ENCODE results near the gene PIP4K2A. TPM values are rescaled to one million over a fixed set of nuclear protein-coding genes. Genes with fewer than 3 reads are reported as not detected.

Gene PIP4K2A
- total RNA-seq, 1 experiment from 2014 or later: 17.4 TPM

DNA sequence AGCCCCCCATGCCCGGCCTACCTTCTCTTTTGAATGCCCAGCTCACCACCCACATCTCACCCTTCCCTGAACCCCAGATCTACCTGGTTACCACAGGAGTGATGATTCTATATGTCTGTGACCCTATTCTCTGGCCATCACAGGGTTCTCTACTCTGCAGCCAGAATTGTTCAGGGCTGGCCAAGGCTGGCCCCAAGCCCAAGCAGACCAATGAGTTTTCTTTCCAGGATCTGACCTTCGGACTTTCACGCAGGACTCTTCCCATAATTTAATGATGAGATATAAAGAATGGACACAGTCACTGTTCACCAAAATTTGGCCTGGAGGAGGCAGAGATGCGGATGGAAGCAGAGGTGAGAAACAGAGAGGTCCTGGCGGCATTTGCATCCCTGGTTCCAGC lies 72.6 kb downstream of the PIP4K2A start:
- no peaks in the 10 kb centered on the region for H3K9me3 ChIP-seq
- H3K4me3 ChIP-seq: no peak overlapping the region
- no peaks in the 10 kb centered on the region for H3K27me3 ChIP-seq
- no peaks in the 10 kb centered on the region for H3K36me3 ChIP-seq
- DNase-seq: no peak

DNA sequence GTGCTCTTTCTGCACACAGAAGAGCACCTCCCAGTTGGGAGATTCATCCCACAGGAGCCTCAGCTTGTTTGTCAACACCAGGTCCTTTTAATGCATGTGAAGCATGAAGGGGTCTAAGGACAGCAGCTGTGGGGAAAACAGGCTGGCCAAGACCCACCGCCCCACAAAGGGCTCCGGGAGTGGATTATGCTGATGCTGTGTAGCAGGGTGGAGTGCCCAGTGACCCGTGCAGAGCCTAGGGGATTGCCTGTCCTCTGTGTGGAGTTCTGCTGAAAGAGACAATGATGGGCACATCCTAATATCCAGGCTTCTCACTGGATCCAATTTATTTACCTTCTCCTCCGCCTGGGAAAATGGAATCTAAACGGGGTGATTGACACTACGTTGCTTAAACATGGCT lies 74.0 kb downstream of the PIP4K2A start:
- no peak for DNase-seq
- no peaks in the 10 kb centered on the region for H3K27me3 ChIP-seq
- no peaks in the 10 kb centered on the region for H3K9me3 ChIP-seq
- H3K36me3 ChIP-seq: no peaks in the 10 kb centered on the region
- no peak overlapping the region for H3K4me3 ChIP-seq

DNA sequence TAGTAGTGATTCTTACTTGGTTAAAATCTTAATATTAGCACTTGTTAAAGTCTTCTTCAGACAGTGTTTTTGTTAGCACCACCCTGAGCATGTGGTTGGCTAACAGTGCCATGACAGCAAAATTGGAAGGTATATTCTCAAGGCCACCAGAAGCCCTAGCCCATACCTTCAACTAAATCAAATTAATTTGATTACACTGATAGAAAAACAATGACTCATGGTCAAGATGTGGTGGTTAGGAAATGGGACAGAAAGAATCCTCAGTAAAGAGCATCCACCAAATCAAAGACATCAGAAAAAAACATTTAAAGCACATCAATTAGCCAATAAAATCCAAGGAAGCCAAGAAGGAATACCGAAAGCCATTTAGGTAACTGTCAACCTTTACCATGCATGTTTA lies 75.5 kb downstream of the PIP4K2A start:
- no peak for DNase-seq
- Histone ChIP-seq H3K9me3 (no peaks in the 10 kb centered on the region), H3K36me3 (no peaks in the 10 kb centered on the region), H3K4me3 (no peak overlapping the region), H3K27me3 (no peaks in the 10 kb centered on the region)

DNA sequence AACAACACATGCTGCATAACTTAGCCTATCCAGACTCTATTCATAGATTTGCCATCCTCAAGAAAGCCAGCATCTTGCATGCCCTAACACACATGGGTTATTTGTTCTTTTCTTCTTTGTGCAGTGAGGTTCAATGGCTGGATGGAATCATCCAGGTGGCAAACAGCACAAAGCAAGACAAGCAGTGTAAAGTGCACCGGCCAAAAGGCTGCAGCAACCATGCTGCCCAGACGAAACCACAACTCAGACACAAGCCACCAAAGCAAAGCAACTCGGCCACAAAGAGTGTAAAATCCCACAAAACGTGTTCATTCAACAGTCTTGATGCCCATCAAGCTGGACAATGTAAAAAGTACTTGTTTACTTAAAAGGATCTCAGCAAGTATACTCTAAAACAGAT lies 76.9 kb downstream of the PIP4K2A start:
- DNase-seq: no peak
- Histone ChIP-seq H3K4me3 (no peak overlapping the region), H3K27me3 (no peaks in the 10 kb centered on the region), H3K9me3 (no peaks in the 10 kb centered on the region), H3K36me3 (no peaks in the 10 kb centered on the region)

DNA sequence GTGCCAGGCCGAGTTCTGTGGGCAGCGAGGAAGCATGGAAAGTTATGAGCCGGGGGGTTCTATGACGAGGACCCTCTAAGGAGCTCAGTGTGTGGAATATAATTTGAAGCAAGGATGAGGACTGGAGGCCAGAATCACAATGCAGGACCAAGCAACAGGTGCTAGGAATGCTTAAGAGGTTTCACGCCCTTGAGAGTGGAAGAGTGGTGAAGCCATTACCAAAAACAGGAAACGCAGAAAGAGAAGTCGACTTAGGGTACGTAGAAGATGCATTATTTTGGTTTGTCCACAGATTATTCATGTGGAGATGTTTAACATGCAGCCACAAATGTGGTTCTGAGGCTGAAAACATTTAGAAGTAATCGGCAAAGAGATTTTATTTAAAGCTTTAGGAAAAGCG lies 78.7 kb downstream of the PIP4K2A start:
- no peak for DNase-seq
- no peaks in the 10 kb centered on the region for H3K27me3 ChIP-seq
- H3K36me3 ChIP-seq: no peaks in the 10 kb centered on the region
- no peak overlapping the region for H3K4me3 ChIP-seq
- H3K9me3 ChIP-seq: no peaks in the 10 kb centered on the region

DNA sequence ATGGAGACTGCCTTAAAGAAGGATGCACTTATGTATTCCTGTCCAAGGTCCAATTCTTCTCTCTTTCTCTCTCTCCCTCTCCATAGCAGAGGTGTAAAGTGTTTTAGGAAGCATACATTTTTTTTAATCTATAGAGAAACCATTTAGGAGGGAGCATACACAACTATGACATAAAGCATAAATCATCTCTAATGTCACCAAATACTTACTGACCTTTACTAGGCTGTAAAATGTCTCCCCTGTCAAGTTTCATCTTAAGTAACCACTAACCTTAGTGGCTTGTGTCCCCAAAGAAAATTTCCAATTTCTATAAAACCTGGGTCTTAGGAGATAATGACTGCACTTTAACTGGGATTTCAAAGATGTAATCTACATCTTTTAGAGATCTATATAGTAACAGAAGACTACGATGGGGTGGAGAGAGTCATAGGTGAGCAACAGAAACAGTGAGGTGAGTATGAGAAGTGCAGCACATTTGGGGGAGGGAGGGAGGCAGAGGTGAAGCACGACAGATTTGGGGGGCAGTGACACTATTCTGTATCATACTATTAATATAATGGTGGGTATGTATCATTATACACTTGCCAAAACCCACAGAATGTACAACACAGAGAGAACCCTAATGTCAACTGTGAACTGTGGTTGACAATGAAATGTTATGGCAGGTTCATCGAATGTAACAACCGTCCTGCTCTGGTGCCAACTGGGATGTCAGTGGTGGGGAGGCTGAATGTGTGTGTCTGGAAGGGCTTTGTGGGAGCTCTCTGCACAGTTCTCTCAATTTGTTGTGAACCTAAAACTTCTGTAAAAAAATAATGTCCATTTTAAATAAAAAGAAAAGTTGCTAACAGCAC lies 79.5 kb downstream of the PIP4K2A start:
- no peaks in the 10 kb centered on the region for H3K27me3 ChIP-seq
- no peaks in the 10 kb centered on the region for H3K9me3 ChIP-seq
- no peaks in the 10 kb centered on the region for H3K36me3 ChIP-seq
- no peak overlapping the region for H3K4me3 ChIP-seq
- DNase-seq: no peak

DNA sequence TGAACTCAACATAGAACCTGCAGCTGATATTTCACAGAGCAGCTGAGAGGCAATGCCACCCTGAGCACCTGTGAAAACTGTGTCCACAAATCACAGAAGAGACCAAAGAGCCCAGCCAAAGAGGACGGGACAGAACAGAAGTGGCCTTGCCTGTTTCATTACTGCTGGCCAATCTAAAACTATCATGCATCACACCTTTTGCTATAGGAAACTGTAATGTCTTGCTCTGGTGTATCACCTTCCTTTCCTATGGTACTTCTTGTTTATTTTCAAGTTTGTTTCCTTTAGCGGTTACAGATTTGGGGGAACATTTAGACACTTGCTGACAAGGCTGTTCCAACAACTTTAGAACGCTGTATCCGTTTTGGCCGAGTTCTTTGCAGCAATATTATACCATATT lies 80.3 kb downstream of the PIP4K2A start:
- Histone ChIP-seq H3K27me3 (no peaks in the 10 kb centered on the region), H3K4me3 (no peak overlapping the region), H3K9me3 (no peaks in the 10 kb centered on the region), H3K36me3 (no peaks in the 10 kb centered on the region)
- DNase-seq: no peak

DNA sequence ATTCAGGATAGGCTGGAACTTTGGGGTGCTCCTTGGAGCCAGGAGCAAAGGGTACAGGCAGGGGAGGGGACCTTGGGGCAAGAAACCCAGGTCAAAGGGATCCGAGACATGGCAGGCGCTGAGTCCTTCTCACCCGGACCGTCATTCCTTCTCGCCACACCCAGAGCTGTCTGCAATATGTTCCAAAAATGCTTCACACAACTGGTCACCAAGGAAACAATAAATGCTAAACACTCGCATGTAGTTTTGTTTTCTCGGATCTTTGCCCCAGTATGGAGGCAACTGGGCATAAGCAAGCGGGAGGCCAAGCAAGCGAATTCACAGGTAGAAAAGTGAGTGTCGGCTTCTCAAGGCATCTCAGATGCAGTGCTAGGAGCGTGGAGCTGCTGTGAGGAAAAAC lies 80.8 kb downstream of the PIP4K2A start:
- Histone ChIP-seq H3K36me3 (no peaks in the 10 kb centered on the region), H3K27me3 (no peaks in the 10 kb centered on the region), H3K4me3 (no peak overlapping the region), H3K9me3 (no peaks in the 10 kb centered on the region)
- DNase-seq: no peak

DNA sequence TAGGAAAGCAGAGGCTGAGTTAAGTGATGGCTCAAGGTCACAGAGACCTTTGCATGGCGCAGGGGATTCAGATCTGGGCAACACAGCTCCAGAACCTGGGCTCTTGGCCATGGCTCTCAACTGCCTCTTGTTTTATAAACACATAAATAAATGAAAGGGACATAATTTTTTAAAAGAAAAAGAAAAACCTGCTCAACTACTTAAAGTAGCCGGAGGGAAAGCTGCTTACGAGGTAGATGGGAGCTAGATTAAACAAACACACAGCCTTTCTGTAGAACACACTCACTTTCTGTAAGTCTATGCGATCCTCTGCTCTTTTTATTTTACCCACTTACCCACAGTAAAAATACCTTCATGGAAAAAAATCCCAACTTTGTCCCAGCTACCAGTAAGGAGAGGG lies 81.3 kb downstream of the PIP4K2A start:
- no peak for DNase-seq
- Histone ChIP-seq H3K9me3 (no peaks in the 10 kb centered on the region), H3K27me3 (no peaks in the 10 kb centered on the region), H3K4me3 (no peak overlapping the region), H3K36me3 (no peaks in the 10 kb centered on the region)

DNA sequence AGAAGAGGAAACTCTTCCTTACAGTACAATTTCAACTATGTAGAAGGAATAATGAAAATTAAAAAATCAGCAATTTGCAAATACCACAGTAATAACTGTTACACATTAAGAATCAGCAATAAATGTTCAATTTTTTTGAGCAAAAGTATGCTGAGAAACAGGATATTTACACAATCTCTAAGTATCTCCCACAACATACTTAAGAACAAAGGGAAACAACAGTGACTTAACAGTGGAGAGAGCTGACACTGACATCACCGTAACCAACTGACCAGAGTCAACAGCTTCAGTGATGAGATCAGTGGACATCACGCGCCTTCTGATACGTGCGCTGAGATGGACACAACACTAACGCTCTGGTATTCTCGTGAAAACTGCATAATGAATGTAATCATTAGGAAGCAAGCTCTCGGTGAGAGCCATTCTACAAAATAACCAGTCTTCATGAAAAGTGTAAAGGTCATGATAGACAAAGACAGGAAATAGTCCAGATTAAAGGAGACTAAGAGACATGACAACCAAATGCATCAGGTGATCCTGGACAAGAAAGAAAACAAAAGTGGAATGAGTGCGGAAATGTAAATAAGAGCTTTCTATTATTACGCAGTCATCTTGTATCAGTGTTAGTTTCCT lies 82.6 kb downstream of the PIP4K2A start:
- Histone ChIP-seq H3K9me3 (no peaks in the 10 kb centered on the region), H3K4me3 (no peak overlapping the region)
- DNase-seq: no peak

DNA sequence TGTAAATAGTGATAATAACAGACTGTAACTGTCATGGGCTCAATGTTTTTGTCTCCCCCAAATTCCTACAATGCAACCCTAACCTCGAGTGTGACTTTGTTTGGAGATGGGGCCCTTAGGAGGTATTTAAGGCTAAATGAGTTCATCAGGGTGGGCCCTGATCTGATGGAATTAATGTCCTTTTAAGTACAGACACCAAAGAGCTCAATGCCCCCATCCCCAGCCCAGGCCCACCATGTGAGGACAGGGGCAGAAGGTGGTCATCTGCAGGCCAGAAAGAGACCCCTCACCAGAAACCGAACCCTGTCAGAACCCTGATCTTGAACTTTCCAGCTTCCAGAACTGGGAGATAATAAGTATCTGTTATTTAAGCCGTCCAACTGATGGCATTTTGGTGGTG lies 83.2 kb downstream of the PIP4K2A start:
- H3K9me3 ChIP-seq: no peaks in the 10 kb centered on the region
- DNase-seq: no peak
- no peaks in the 10 kb centered on the region for H3K36me3 ChIP-seq
- no peaks in the 10 kb centered on the region for H3K27me3 ChIP-seq
- no peak overlapping the region for H3K4me3 ChIP-seq

More for the DNA sequence above, 82.6 kb downstream of the PIP4K2A start:
- Histone ChIP-seq H3K27me3 (no peaks in the 10 kb centered on the region), H3K36me3 (no peaks in the 10 kb centered on the region)

DNA sequence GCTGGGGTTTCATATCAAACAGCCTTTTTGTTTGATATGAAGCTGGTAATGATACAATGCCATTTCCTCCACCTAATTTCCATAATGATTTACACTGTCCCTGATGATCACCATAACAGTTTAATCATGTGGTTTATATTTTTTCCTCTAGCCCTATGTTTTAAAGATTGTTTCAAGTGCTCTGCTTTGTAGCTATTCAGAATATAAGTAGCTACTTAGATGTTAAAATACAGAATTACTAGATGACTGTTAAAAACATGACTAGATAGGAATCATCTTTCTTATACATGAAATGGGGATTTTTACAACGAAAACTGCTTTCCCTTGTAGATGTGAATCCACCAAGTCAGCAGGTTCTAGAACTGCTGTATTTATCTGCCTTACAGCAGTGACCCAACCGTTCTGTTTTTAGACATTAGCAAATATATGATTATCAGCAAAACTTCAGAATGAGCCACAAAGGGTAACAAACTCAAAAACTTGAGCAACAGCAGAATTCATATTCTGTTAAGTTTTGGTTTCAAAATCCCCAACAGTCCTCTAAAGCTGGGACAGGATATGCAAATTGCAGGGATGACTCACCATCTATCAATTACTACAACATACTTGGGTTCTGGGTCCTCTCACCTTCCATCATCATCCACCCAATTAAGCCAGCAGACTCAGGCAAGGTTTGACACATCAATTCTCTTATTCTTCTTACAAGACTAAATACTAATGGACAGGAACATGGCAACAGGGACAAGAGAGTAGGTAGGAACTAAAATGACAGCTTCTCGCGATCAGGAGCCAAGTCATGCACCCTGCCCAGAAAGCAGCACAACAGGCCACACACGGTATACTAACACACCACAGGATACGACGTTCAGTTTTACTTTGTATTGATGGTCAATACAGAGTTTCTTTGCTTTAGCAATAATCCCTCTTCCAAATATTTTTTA lies 83.9 kb downstream of the PIP4K2A start:
- Histone ChIP-seq H3K36me3 (no peaks in the 10 kb centered on the region), H3K9me3 (no peaks in the 10 kb centered on the region), H3K27me3 (no peaks in the 10 kb centered on the region), H3K4me3 (no peak overlapping the region)
- no peak for DNase-seq

DNA sequence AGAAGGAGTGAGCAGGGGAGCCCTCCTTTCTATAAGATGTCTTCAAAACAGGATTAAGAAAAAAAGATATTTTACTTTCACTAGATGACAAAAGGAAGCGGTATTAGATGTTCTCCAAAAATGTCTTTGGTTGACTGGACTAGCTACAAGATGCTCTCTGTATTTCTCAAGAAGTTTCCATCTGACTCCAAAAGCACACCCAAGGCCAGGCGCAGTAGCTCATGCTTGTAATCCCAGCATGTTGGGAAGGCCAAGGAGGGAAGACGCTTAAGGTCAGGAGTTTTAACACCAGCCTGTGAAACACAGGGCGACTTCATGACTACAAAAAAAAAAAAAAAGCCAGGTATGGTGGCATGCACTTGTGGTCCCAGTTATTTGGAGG lies 84.5 kb downstream of the PIP4K2A start:
- Histone ChIP-seq H3K36me3 (no peaks in the 10 kb centered on the region), H3K9me3 (no peaks in the 10 kb centered on the region), H3K4me3 (no peak overlapping the region), H3K27me3 (no peaks in the 10 kb centered on the region)
- DNase-seq: no peak

DNA sequence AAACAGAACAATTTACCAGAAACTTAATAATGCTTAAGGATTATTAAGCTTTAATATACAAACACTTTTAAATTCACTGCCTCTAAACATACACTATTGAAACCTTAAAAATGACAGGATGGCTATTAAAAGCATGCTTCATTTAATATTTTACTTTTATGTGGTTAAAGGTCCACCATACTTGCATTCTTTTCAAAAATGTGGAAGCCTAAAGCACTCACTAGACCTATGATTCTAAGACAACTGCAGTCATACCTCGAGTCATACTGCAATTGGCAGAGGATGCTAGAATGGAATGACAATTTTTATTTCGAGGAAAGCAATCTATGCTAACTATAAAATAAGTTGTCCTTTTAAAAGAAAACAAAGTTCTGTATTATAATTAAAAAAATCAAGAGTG lies 85.3 kb downstream of the PIP4K2A start:
- Histone ChIP-seq H3K4me3 (no peak overlapping the region), H3K27me3 (no peaks in the 10 kb centered on the region), H3K9me3 (no peaks in the 10 kb centered on the region), H3K36me3 (no peaks in the 10 kb centered on the region)
- no peak for DNase-seq

DNA sequence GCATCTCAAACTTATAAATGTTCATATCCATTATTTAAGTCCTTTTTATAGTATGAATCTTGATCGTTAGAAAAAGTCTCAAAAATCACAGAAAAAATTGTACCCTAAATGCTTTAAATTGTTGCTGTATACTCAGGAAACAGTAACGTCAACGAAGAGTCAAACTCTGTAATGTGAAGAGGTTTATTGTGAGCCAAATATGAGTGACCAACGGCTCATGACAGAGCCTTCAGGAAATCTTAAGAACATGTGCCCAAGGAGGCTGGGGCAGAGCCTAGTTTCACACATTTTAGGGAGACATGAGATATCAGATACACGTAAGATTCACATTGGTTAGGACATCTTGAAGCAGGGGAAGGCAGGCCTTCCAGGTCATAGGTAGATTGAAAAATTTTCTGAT lies 86.1 kb downstream of the PIP4K2A start:
- Histone ChIP-seq H3K9me3 (no peaks in the 10 kb centered on the region), H3K36me3 (no peaks in the 10 kb centered on the region), H3K27me3 (no peaks in the 10 kb centered on the region), H3K4me3 (no peak overlapping the region)
- DNase-seq: no peak

DNA sequence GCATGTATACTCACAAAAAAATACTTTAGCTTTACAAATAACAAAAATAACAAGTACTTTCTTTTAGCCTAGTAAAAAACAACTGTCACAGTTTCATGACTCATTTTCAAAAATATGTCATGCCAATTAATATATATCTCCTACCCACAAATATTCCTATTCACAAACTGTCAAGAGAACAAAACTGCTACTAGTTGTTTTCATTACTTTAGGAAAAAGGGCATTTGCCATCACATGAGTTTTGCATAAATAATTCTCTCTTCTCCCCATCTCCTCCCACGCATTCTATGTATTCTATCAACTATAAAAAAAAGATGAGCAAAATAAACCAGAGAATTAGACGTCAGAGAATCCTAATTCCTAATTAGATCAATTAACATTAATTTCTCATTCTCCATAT lies 87.6 kb downstream of the PIP4K2A start:
- DNase-seq: no peak
- H3K27me3 ChIP-seq: no peaks in the 10 kb centered on the region
- H3K36me3 ChIP-seq: no peaks in the 10 kb centered on the region
- no peaks in the 10 kb centered on the region for H3K9me3 ChIP-seq
- no peak overlapping the region for H3K4me3 ChIP-seq

Data from MG63 (cell line).